ENCODE measurements around the gene TRPC5OS.

TRPC5OS gene

DNA sequence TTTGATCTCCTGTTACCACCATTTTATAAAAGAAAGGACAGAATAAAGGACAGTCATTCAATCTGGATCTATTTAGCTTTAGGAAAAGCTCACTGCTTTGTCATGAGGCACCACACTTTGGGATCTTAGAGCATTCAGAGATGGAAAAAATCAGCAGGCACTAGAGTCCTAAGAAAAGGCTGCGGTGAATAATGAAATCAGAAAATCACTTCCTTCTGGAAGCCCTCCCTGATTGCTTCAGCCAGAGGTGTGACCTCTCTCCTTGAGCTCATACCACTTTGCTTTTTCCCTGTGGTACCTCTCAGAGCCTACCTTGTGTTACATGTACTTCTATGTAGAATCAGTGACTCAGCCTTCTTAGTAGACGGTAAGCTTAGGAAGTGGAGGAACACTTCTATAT is 8.7 kb upstream of the TRPC5OS start:
- CTCF ChIA-PET, result no interaction called here
- TF ChIP-seq TARDBP (IDR thresholded peaks at IDR 0.05) (no peak), L3MBTL2 (conservative IDR thresholded peaks at IDR 0.05) (no peak), HDGF (IDR thresholded peaks at IDR 0.05; ENCODE audit: borderline replicate concordance) (no peak), LEF1 (IDR thresholded peaks at IDR 0.05; ENCODE audit: borderline replicate concordance) (no peak), SP1 (IDR thresholded peaks at IDR 0.05) (no peak), FOXK2 (IDR thresholded peaks at IDR 0.05) (no peak), SUZ12 (IDR thresholded peaks at IDR 0.05) (no peak), ARNT (IDR thresholded peaks at IDR 0.05) (no peak), FOXM1 (IDR thresholded peaks at IDR 0.05; ENCODE audit: borderline replicate concordance) (no peak), ELF4 (IDR thresholded peaks at IDR 0.05) (no peak), BHLHE40 (IDR thresholded peaks at IDR 0.05; ENCODE audit: borderline replicate concordance) (no peak), CTBP1 (IDR thresholded peaks at IDR 0.05; ENCODE audit: borderline replicate concordance) (no peak), FOXA1 (IDR thresholded peaks at IDR 0.05) (no peak)
- TF ChIP-seq, protein P1, sequence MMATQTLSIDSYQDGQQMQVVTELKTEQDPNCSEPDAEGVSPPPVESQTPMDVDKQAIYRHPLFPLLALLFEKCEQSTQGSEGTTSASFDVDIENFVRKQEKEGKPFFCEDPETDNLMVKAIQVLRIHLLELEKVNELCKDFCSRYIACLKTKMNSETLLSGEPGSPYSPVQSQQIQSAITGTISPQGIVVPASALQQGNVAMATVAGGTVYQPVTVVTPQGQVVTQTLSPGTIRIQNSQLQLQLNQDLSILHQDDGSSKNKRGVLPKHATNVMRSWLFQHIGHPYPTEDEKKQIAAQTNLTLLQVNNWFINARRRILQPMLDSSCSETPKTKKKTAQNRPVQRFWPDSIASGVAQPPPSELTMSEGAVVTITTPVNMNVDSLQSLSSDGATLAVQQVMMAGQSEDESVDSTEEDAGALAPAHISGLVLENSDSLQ (IDR thresholded peaks at IDR 0.05), result no peak
- POLR2A ChIA-PET, result no interaction called here
- DNase-seq (ENCODE audit: extremely low spot score), result no peak

GRCh38 chrX:111868726-111869638 is 7.0 kb upstream of the TRPC5OS start:
- DNase-seq (ENCODE audit: extremely low spot score), result no peak
- CTCF ChIA-PET, result interaction anchor here (0.6 to 1.1 kb wide), 7 partner anchors 13 to 1189 kb away, joined by 3 to 8 read pairs (median 3); no protein-coding TSS in a partner anchor
- POLR2A ChIA-PET, result no interaction called here
- TF ChIP-seq SUZ12 (IDR thresholded peaks at IDR 0.05) (no peak), FOXA1 (IDR thresholded peaks at IDR 0.05) (no peak), LEF1 (IDR thresholded peaks at IDR 0.05; ENCODE audit: borderline replicate concordance) (no peak), HDGF (IDR thresholded peaks at IDR 0.05; ENCODE audit: borderline replicate concordance) (no peak), ELF4 (IDR thresholded peaks at IDR 0.05) (no peak), ZNF384 (IDR thresholded peaks at IDR 0.05) (no peak), L3MBTL2 (conservative IDR thresholded peaks at IDR 0.05) (no peak), NFRKB (IDR thresholded peaks at IDR 0.05) (no peak), FOXM1 (IDR thresholded peaks at IDR 0.05; ENCODE audit: borderline replicate concordance) (no peak), SP1 (IDR thresholded peaks at IDR 0.05) (no peak), CTBP1 (IDR thresholded peaks at IDR 0.05; ENCODE audit: borderline replicate concordance) (no peak), BHLHE40 (IDR thresholded peaks at IDR 0.05; ENCODE audit: borderline replicate concordance) (no peak), FOXK2 (IDR thresholded peaks at IDR 0.05) (no peak), TARDBP (IDR thresholded peaks at IDR 0.05) (no peak)
- TF ChIP-seq, protein P1 (IDR thresholded peaks at IDR 0.05), result no peak

DNA sequence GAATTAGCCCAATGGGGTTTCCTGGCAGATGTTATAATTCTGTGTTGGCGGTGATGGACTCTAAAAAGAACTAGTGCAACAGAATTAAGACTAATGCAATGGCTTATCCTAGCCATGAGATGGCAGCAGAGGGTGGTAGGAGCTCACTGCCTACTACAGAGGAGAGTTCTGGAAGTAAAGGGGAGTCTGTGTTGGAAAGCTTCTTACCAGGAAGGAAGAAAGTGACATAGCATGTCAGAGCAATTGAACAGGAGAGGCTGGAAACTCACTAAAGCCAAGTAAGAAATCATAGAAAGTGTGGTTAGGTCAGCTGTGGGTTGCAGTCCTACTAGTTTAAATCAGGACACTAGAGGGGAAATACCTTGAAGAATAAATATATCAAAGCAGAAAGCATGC is 6.3 kb upstream of the TRPC5OS start:
- peak; percentile 63 for DNase-seq (ENCODE audit: extremely low spot score)
- CTCF ChIA-PET, result interaction anchor here (0.6 to 1.1 kb wide), 6 partner anchors 13 to 1189 kb away, joined by 3 to 4 read pairs (median 3); no protein-coding TSS in a partner anchor
- POLR2A ChIA-PET, result no interaction called here
- TF ChIP-seq NFRKB (IDR thresholded peaks at IDR 0.05) (no peak), BHLHE40 (IDR thresholded peaks at IDR 0.05; ENCODE audit: borderline replicate concordance) (no peak), ELF4 (IDR thresholded peaks at IDR 0.05) (no peak), SP1 (IDR thresholded peaks at IDR 0.05) (no peak), FOXM1 (IDR thresholded peaks at IDR 0.05; ENCODE audit: borderline replicate concordance) (no peak), CTBP1 (IDR thresholded peaks at IDR 0.05; ENCODE audit: borderline replicate concordance) (no peak)

DNA sequence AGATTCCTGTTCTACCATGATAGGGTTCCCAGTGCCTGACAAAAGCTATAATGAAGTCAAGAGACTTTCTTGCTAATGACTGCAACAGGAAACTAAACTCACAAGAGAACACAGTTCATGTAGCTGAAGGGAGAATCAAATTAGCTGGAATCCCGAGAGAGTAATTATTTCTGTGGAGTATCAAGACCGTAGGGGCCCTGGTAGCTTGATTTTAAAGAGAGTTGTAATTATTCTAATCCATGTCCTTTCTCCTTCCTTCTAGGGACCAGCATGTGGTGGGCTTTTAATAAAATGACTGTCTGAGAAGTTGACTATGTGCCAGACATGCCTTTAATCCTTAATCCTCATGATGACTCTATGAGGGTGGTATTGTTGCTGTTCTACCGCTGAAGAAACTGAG is 1.7 kb upstream of the TRPC5OS start:
- ChIA-PET CTCF (no interaction called here), POLR2A (no interaction called here)

GRCh38 chrX:111876646-111877045 is 665 bp downstream of the TRPC5OS start:
- POLR2A ChIA-PET, result no interaction called here
- no peak for DNase-seq (ENCODE audit: extremely low spot score)
- TF ChIP-seq TARDBP (IDR thresholded peaks at IDR 0.05) (no peak), ARNT (IDR thresholded peaks at IDR 0.05) (no peak), SP1 (IDR thresholded peaks at IDR 0.05) (no peak), FOXM1 (IDR thresholded peaks at IDR 0.05; ENCODE audit: borderline replicate concordance) (no peak), BHLHE40 (IDR thresholded peaks at IDR 0.05; ENCODE audit: borderline replicate concordance) (no peak), CTBP1 (IDR thresholded peaks at IDR 0.05; ENCODE audit: borderline replicate concordance) (no peak), NFRKB (IDR thresholded peaks at IDR 0.05) (no peak), FOXK2 (IDR thresholded peaks at IDR 0.05) (no peak), HDGF (IDR thresholded peaks at IDR 0.05; ENCODE audit: borderline replicate concordance) (no peak), ZNF384 (IDR thresholded peaks at IDR 0.05) (no peak), ELF4 (IDR thresholded peaks at IDR 0.05) (no peak), FOXA1 (IDR thresholded peaks at IDR 0.05) (no peak), SUZ12 (IDR thresholded peaks at IDR 0.05) (no peak), L3MBTL2 (conservative IDR thresholded peaks at IDR 0.05) (no peak), LEF1 (IDR thresholded peaks at IDR 0.05; ENCODE audit: borderline replicate concordance) (no peak)
- TF ChIP-seq, protein P1 (IDR thresholded peaks at IDR 0.05), result no peak
- CTCF ChIA-PET, result no interaction called here

More for the DNA sequence above, 1.7 kb upstream of the TRPC5OS start:
- no peak for DNase-seq (ENCODE audit: extremely low spot score)
- TF ChIP-seq ZNF384 (IDR thresholded peaks at IDR 0.05) (no peak), SP1 (IDR thresholded peaks at IDR 0.05) (no peak)

- no peak for DNase-seq (ENCODE audit: extremely low spot score)
- POLR2A ChIA-PET, result no interaction called here
- CTCF ChIA-PET, result no interaction called here
- no peak for TF ChIP-seq BHLHE40 (IDR thresholded peaks at IDR 0.05; ENCODE audit: borderline replicate concordance)
These were observed 1.7 kb downstream of the TRPC5OS start for GRCh38 chrX:111877681-111878080.

Data from HEK293T (cell line).